HepG2 (cell line): ENCODE data around the gene RASSF4. TPM values are rescaled to one million over a fixed set of nuclear protein-coding genes. Genes with fewer than 3 reads are reported as not detected.

Experiments used
- BRD4 ChIP-seq: sonication (generic); formaldehyde crosslinking; IDR thresholded peaks from 2 replicates; pipeline ENCODE4 v1.4.0; 2020; ENCODE audit warnings: missing genetic modification reagents
- CHD4 ChIP-seq: fragments of 200-600 bp; sonication (generic); IDR thresholded peaks from 2 replicates; pipeline ENCODE4 v1.7.0; 2017; ENCODE audit warnings: mild to moderate bottlenecking, low read length, borderline replicate concordance
- KIAA2018 ChIP-seq: sonication (generic); formaldehyde crosslinking; IDR thresholded peaks from 2 replicates; pipeline ENCODE4 v1.5.0; 2020; ENCODE audit warnings: mild to moderate bottlenecking, missing genetic modification reagents, borderline replicate concordance
- KLF15 ChIP-seq: sonication (generic); formaldehyde crosslinking; IDR thresholded peaks from 2 replicates; pipeline ENCODE4 v1.8.1; 2023; ENCODE audit warnings: borderline replicate concordance, mild to moderate bottlenecking, inconsistent platforms, missing genetic modification reagents, mixed read lengths
- KLF16 ChIP-seq, 2 experiments: sonication (generic) in 1 of 2; formaldehyde crosslinking in 1 of 2; IDR thresholded peaks; 2 replicates each; pipeline versions ENCODE4 v1.6.1 to v1.8.0; 2016 to 2023; ENCODE audit warnings: missing genetic modification reagents in 2 of 2, missing compliant biosample characterization in 1 of 2
- NFAT5 ChIP-seq: sonication (generic); formaldehyde crosslinking; IDR thresholded peaks from 2 replicates; pipeline ENCODE4 v1.4.0; 2020; ENCODE audit warnings: missing genetic modification reagents
- PHF5A ChIP-seq: IDR thresholded peaks from one replicate; pipeline ENCODE4 v1.6.1; 2018; ENCODE audit warnings: low read depth, missing genetic modification reagents; ENCODE audit not compliant: unreplicated experiment
- REXO4 ChIP-seq: sonication (generic); formaldehyde crosslinking; IDR thresholded peaks from 2 replicates; pipeline ENCODE4 v1.8.0; 2022; ENCODE audit warnings: missing genetic modification reagents, mild to moderate bottlenecking, borderline replicate concordance
- TFDP2 ChIP-seq: sonication (generic); formaldehyde crosslinking; IDR thresholded peaks from 2 replicates; pipeline ENCODE4 v1.4.0; 2020; ENCODE audit warnings: missing genetic modification reagents
- ZNF674 ChIP-seq: sonication (generic); formaldehyde crosslinking; IDR thresholded peaks from 2 replicates; pipeline ENCODE4 v1.5.0; 2020; ENCODE audit warnings: low read depth, mild to moderate bottlenecking, missing genetic modification reagents
- polyA plus RNA-seq, 8 experiments: library from polyadenylated mRNA; depleted of rRNA in 3 of 8; stranded (reverse) in 7 of 8; unstranded in 1 of 8; fragments of >200 nt; fragmentation: Illumina TruSeq in 4 of 8; extraction: Trizol in 4 of 8; gene quantifications; 2 replicates each; pipeline versions ENCODE4 v1.2.1 to v1.2.3, GENCODE V29; 2011 to 2016; ENCODE audit warnings: low read depth in 4 of 8, missing spikeins in 1 of 8, mixed read lengths in 1 of 8; ENCODE audit not compliant: insufficient read depth in 1 of 8
- total RNA-seq, 5 experiments: library from RNA; depleted of rRNA; stranded (reverse); fragments of >200 nt; fragmentation: Illumina TruSeq; extraction: Trizol; gene quantifications; 2 replicates each; pipeline ENCODE4 v1.2.3, GENCODE V29; 2016; ENCODE audit warnings: low read depth in 1 of 5
- TF ChIP-seq, protein P1 (sequence below): sonication (generic); formaldehyde crosslinking; IDR thresholded peaks from 2 replicates; pipeline ENCODE4 v1.5.1; 2020; ENCODE audit warnings: mild to moderate bottlenecking, missing genetic modification reagents

The RASSF4 gene
- total and polyA plus RNA-seq, 2 of the 13 experiments (the other 11 are each of a cell fraction or from before 2014, with no cell fraction given) = 34.0 to 51.7 TPM

GRCh38 chr10:44952779-44953231 lies 6.8 kb upstream of the RASSF4 start (continued):
- TF ChIP-seq KIAA2018 (CRISPR knock-in tag) = no peak
- TF ChIP-seq CHD4 = no peak
- TF ChIP-seq NFAT5 (CRISPR knock-in tag) = no peak
- no peak for TF ChIP-seq KLF15
- TF ChIP-seq KLF16 (CRISPR knock-in tag; IDR thresholded peaks at IDR 0.05) = 0 out of 4 replicates have a peak, but pooled peaks of 1 of the 2 experiments have one; percentile 17
- TF ChIP-seq REXO4 = no peak
- no peak for TF ChIP-seq ZNF674 (CRISPR knock-in tag)
- no peak for TF ChIP-seq TFDP2 (CRISPR knock-in tag)
- TF ChIP-seq BRD4 (CRISPR knock-in tag) = no peak
- TF ChIP-seq, protein P1, sequence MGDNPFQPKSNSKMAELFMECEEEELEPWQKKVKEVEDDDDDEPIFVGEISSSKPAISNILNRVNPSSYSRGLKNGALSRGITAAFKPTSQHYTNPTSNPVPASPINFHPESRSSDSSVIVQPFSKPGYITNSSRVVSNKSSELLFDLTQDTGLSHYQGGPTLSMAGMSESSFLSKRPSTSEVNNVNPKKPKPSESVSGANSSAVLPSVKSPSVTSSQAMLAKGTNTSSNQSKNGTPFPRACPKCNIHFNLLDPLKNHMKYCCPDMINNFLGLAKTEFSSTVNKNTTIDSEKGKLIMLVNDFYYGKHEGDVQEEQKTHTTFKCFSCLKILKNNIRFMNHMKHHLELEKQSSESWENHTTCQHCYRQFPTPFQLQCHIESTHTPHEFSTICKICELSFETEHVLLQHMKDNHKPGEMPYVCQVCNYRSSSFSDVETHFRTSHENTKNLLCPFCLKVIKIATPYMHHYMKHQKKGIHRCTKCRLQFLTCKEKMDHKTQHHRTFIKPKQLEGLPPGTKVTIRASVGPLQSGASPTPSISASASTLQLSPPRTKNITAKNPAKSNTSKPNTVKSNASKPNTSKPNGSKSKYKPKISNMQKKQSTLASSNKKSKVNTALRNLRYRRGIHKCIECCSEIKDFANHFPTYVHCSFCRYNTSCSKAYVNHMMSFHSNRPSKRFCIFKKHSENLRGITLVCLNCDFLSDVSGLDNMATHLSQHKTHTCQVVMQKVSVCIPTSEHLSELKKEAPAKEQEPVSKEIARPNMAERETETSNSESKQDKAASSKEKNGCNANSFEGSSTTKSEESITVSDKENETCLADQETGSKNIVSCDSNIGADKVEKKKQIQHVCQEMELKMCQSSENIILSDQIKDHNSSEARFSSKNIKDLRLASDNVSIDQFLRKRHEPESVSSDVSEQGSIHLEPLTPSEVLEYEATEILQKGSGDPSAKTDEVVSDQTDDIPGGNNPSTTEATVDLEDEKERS (CRISPR knock-in tag) = no peak
- TF ChIP-seq PHF5A (CRISPR knock-in tag) = no peak
